CD14-positive monocyte (primary cell): ENCODE results near the gene SF3B3. TPM values are rescaled to one million over a fixed set of nuclear protein-coding genes. Genes with fewer than 3 reads are reported as not detected.

Source experiments
- DNase-seq, 3 donors: peaks; one replicate each; pipeline ENCODE4 v3.0.0-alpha.2; 2011 to 2022
- H2AFZ ChIP-seq: 2 replicates; pipeline ENCODE4 v1.6.0; 2012; ENCODE audit warnings: mild to moderate bottlenecking, low read depth, low read length, inconsistent platforms; ENCODE audit not compliant: insufficient read depth, poor library complexity, severe bottlenecking
- H3K27ac ChIP-seq, 2 donors: 1 replicate in 1 of 2; 2 replicates in 1 of 2; pipeline ENCODE4 v1.5.1; 2012 to 2013; ENCODE audit warnings: low read length in 2 of 2, control low read depth in 1 of 2, inconsistent platforms in 1 of 2, low read depth in 1 of 2, mild to moderate bottlenecking in 1 of 2
- H3K27me3 ChIP-seq, 2 donors: one replicate each; pipeline versions ENCODE4 v1.6.0 to v1.6.1; 2011 to 2013; ENCODE audit warnings: low read length in 2 of 2; ENCODE audit not compliant: control insufficient read depth in 2 of 2, insufficient read depth in 2 of 2
- H3K36me3 ChIP-seq, 2 donors: replicated peaks in 1 of 2; 1 replicate in 1 of 2; 2 replicates in 1 of 2; pipeline versions ENCODE4 v1.5.1 to v1.6.1; 2012 to 2013; ENCODE audit warnings: low read length in 2 of 2, control low read depth in 1 of 2, inconsistent platforms in 1 of 2, mild to moderate bottlenecking in 1 of 2; ENCODE audit not compliant: insufficient read depth in 2 of 2, control insufficient read depth in 1 of 2
- H3K4me1 ChIP-seq, 2 donors: 1 replicate in 1 of 2; 2 replicates in 1 of 2; pipeline versions ENCODE4 v1.5.1 to v1.6.1; 2012 to 2013; ENCODE audit warnings: low read length in 2 of 2, control low read depth in 1 of 2, inconsistent platforms in 1 of 2, mild to moderate bottlenecking in 1 of 2, moderate library complexity in 1 of 2; ENCODE audit not compliant: insufficient read depth in 2 of 2, control insufficient read depth in 1 of 2
- H3K4me2 ChIP-seq: replicated peaks from 2 replicates; pipeline ENCODE3; 2012; ENCODE audit warnings: low read length, moderate library complexity, mild to moderate bottlenecking; ENCODE audit not compliant: poor library complexity, severe bottlenecking; ENCODE audit errors: extremely low read depth
- H3K4me3 ChIP-seq, 3 experiments: fragments of 200-600 bp in 1 of 3; sonication (generic) in 1 of 3; replicated peaks in 1 of 3; 1 replicate in 2 of 3; 2 replicates in 1 of 3; pipeline ENCODE4 v1.5.1; 2011 to 2013; ENCODE audit warnings: low read length in 3 of 3, mild to moderate bottlenecking in 3 of 3, control low read depth in 2 of 3, low read depth in 2 of 3, inconsistent platforms in 1 of 3, moderate library complexity in 1 of 3
- H3K79me2 ChIP-seq: 2 replicates; pipeline ENCODE4 v1.6.0; 2012; ENCODE audit warnings: mild to moderate bottlenecking, control low read depth, inconsistent platforms, low read length, moderate library complexity; ENCODE audit not compliant: insufficient read depth
- H3K9ac ChIP-seq: 2 replicates; pipeline ENCODE4 v1.6.0; 2017; ENCODE audit warnings: low read length, mild to moderate bottlenecking; ENCODE audit not compliant: insufficient read depth, poor library complexity, severe bottlenecking
- H3K9me3 ChIP-seq, 2 donors: replicated peaks in 1 of 2; 1 replicate in 1 of 2; 2 replicates in 1 of 2; pipeline versions ENCODE4 v1.5.1 to v1.6.1; 2012 to 2013; ENCODE audit warnings: low read length in 2 of 2, control low read depth in 1 of 2; ENCODE audit not compliant: control insufficient read depth in 1 of 2, insufficient read depth in 1 of 2
- H4K20me1 ChIP-seq: 2 replicates; pipeline ENCODE4 v1.6.0; 2012; ENCODE audit warnings: mild to moderate bottlenecking, low read length, control low read depth, moderate library complexity; ENCODE audit not compliant: insufficient read depth
- H3K27ac Mint-ChIP-seq, 7 donors: one replicate each; pipeline ENCODE4 v1.8.0; 2020; ENCODE audit warnings: mild to moderate bottlenecking in 7 of 7, mixed read lengths in 7 of 7, moderate library complexity in 6 of 7, inconsistent platforms in 2 of 7
- H3K27me3 Mint-ChIP-seq, 3 donors: one replicate each; pipeline ENCODE4 v1.8.0; 2021 to 2022; ENCODE audit warnings: low read depth in 3 of 3, mild to moderate bottlenecking in 3 of 3, mixed read lengths in 3 of 3, moderate library complexity in 3 of 3, inconsistent platforms in 1 of 3
- H3K36me3 Mint-ChIP-seq, 2 donors: one replicate each; pipeline ENCODE4 v1.8.0; 2020; ENCODE audit warnings: mixed read lengths in 2 of 2, inconsistent platforms in 1 of 2, mild to moderate bottlenecking in 1 of 2
- H3K4me1 Mint-ChIP-seq: one replicate; pipeline ENCODE4 v1.8.0; 2020; ENCODE audit warnings: mild to moderate bottlenecking, mixed read lengths
- H3K4me3 Mint-ChIP-seq, 2 donors: one replicate each; pipeline ENCODE4 v1.8.0; 2020; ENCODE audit warnings: mild to moderate bottlenecking in 2 of 2, mixed read lengths in 2 of 2, moderate library complexity in 1 of 2
- H3K9me3 Mint-ChIP-seq, 7 donors: one replicate each; pipeline ENCODE4 v1.8.0; 2020 to 2022; ENCODE audit warnings: mixed read lengths in 7 of 7, mild to moderate bottlenecking in 6 of 7, moderate library complexity in 6 of 7, inconsistent platforms in 2 of 7
- CTCF ChIP-seq: fragments of 200-600 bp; IDR thresholded peaks from one replicate; pipeline ENCODE4 v1.8.0; 2022; ENCODE audit warnings: antibody characterized with exemption, mild to moderate bottlenecking
- WGBS: methylation state at CpG from one replicate; pipeline ENCODE4 v1.1.5; 2013; ENCODE audit warnings: missing lambda C conversion rate; ENCODE audit not compliant: insufficient coverage; 5-methylcytosine and 5-hydroxymethylcytosine counted together
- intact Hi-C, 2 donors: fragments of 100-400 bp; cut with micrococcal nuclease; formaldehyde crosslinking; loops; one replicate each; pipeline versions ENCODE4 v1.15.0 to v1.15.1; 2023
- polyA plus RNA-seq, 3 donors: library from polyadenylated mRNA; depleted of rRNA in 1 of 3; unstranded in 2 of 3; stranded (reverse) in 1 of 3; fragments of 300-500 nt in 2 of 3; fragments of >200 nt in 1 of 3; fragmentation: Illumina TruSeq in 2 of 3; gene quantifications; 1 replicate in 2 of 3; 2 replicates in 1 of 3; pipeline ENCODE4 v1.2.3, GENCODE V29; 2012 to 2021

The SF3B3 gene
- polyA plus RNA-seq, 3 donors = 34.2 to 52.3 (median 42.1) TPM

DNA sequence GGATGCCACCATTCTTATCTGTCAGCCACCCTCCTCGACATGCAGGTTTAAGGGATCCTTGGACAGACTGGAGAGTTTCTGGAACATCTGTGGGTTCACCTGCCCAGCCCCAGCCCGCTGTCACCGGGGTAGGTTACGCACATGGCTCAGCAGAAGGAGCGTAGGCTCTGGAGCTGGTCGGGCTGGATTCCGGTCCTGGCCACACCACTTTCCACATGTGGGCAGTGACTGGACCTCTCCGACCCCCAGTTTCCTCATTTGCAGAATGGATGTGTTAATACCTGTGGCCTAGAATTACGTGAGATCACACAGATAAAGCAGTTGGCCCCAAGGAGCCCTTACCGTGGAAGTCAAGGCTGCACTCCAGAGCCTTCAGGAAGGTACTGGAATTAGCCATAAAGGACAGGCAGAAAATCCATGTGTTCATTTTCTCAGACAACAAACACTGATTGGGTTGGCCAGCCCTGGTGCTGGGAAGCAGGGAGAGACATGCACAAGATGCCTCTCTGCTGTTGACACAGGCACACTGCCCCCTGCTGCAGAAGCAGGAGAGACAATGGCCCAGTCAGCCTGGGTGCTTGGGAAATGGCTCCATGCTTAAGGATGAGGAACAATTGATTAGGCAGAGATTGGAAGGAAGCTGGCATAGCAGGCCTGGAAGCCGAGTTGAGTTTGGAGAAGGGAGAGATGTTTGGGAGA lies 58.8 kb downstream of the SF3B3 start:
- H3K27me3 ChIP-seq = no peaks in the 10 kb centered on the region
- no peaks in the 10 kb centered on the region for H3K4me1 Mint-ChIP-seq
- no peaks in the 10 kb centered on the region for H3K4me1 ChIP-seq

GRCh38 chr16:70586731-70587130 lies 63.1 kb downstream of the SF3B3 start:
- H3K36me3 ChIP-seq = no peaks in the 10 kb centered on the region
- DNase-seq = no peak

More for the DNA sequence above, 58.8 kb downstream of the SF3B3 start:
- Histone ChIP-seq H3K9ac (no peak overlapping the region), H3K4me3 (no peak overlapping the region), H3K36me3 (no peaks in the 10 kb centered on the region), H3K4me2 (no peak overlapping the region), H2AFZ (no peak overlapping the region), H3K79me2 (no peaks in the 10 kb centered on the region), H4K20me1 (no peaks in the 10 kb centered on the region), H3K9me3 (no peaks in the 10 kb centered on the region), H3K27ac (no peak overlapping the region)
- Mint-ChIP-seq H3K27ac (no peak overlapping the region), H3K27me3 (peaks cover 0 to 6% (median 0%) of the 10 kb centered on the region in 3 donors), H3K9me3 (peaks cover 0 to 2% (median 0%) of the 10 kb centered on the region in 7 donors), H3K36me3 (no peaks in the 10 kb centered on the region), H3K4me3 (no peak overlapping the region)
- intact Hi-C loops = no loop called here
- no peak for TF ChIP-seq CTCF
- no peak for DNase-seq
- 91% methylated on average over 11 of the region's 11 CpGs for WGBS

More at GRCh38 chr16:70586731-70587130, 63.1 kb downstream of the SF3B3 start:
- no peaks in the 10 kb centered on the region for H4K20me1 ChIP-seq
- no peak overlapping the region for H2AFZ ChIP-seq
- TF ChIP-seq CTCF = no peak
- H3K9me3 ChIP-seq = no peaks in the 10 kb centered on the region
- no peaks in the 10 kb centered on the region for H3K79me2 ChIP-seq
- Mint-ChIP-seq H3K4me1 (no peaks in the 10 kb centered on the region), H3K27ac (no peak overlapping the region), H3K27me3 (peaks cover 4 to 8% (median 5%) of the 10 kb centered on the region in 3 donors), H3K4me3 (no peak overlapping the region), H3K36me3 (no peaks in the 10 kb centered on the region), H3K9me3 (peaks cover 0 to 1% (median 0%) of the 10 kb centered on the region in 7 donors)
- no peak overlapping the region for H3K27ac ChIP-seq
- no peaks in the 10 kb centered on the region for H3K27me3 ChIP-seq
- intact Hi-C loops = no loop called here
- H3K4me2 ChIP-seq = no peak overlapping the region
- no peaks in the 10 kb centered on the region for H3K4me1 ChIP-seq
- no peak overlapping the region for H3K9ac ChIP-seq
- WGBS = 100% methylated on average over 6 of the region's 9 CpGs
- H3K4me3 ChIP-seq = no peak overlapping the region
